NK-92 (cell line): Measurements from ENCODE around the gene CREBL2.
"Not testable (repeated sequence)": the region's sequence is repeated elsewhere in the genome, so short reads cannot be mapped to it uniquely, and the experiment has no call there.

Source experiments
- DNase-seq: peaks from one replicate; lab custom pipeline; 2025; ENCODE audit not compliant: unreplicated experiment; lab: John Stamatoyannopoulos, UW

Gene CREBL2

GRCh38 chr12:12611512-12612306 is at the start of gene CREBL2:
CREBL2 (plus strand) TSS chr12:12611876; CDS start chr12:12612173, 297 bp downstream.
- DNase-seq = no peak

GRCh38 chr12:12562016-12562483 is 49.6 kb upstream of the CREBL2 start:
- DNase-seq = no peak

DNA sequence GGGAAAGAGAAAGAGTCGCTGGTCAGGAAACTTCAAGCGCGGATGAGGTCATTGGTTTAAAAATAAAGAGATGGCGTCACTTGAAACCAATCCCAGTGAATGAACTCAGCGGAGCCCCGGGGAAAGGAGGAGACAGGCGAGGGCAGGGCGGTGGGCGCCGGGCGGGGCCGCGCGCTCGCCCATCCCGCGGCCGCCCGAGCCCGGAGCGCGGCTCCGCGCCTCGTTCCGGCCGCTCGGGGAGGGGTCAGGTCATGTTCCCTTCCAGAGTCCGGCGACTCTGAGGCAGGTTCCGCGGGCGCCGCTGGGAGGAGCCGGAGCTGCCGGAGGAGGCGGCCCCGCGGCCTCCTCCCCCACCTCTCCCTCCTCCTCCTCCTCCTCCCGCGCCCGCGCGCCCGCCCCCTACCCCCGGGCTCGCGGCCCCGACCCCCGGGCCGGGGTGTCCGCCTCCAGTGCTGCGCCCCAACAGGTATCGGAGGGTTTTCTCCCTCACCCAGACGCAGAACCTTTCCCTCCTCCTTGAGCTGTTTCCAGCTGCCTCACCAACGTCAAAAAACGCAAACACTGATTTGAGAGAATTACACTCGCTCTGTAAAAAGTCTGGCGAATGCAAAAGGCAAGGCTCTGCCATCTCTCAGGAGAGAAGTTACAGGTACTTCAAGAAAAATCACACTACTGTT is 49.0 kb upstream of the CREBL2 start, which contains the start of gene DUSP16:
TSS of gene DUSP16 (minus strand) at position 279 of the 677 bp plus-strand sequence. CDS start 41,765 bp downstream, outside the sequence.
- DNase-seq = no peak

DNA sequence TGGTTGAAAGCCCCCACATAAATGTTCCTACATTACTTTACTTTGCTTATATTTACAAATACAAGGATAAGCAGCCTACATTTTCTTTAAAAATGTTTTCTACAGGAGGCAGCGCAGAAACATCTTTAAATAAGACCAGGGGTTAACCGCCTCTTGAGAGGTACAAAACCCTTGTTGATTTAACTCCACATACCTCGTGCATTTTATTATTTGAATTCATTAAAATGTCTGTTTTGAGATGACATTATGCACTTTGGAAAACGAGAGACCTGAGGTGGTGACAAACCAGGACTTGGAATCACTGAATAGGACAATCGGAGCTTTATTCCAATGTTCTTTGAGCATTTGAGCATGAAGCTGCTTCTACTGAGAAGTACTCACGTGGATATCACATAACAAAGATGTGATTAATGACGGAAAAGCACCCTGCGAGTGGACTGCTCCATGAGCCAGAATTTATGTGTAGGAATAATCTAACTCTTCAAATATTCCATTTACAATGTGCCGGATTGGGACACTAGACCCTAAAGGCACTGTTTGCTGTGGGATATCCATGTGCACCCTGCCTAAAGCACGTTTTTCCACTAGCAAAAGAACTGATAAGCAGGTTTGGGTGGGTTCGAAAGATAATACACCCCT is 48.3 kb upstream of the CREBL2 start:
- no peak for DNase-seq

- no peak for DNase-seq
These were observed 46.8 kb upstream of the CREBL2 start for GRCh38 chr12:12564911-12565310.

DNA sequence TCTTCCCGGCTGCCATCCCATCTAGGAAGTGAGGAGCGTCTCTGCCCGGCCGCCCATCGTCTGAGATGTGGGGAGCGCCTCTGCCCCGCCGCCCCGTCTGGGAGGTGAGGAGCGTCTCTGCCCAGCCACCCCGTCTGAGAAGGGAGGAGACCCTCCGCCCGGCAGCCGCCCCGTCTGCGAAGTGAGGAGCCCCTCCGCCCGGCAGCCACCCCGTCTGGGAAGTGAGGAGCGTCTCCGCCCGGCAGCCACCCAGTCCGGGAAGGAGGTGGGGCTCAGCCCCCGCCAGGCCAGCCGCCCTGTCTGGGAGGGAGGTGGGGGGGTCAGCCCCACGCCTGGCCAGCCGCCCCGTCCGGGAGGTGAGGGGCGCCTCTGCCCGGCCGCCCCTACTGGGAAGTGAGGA is 45.7 kb upstream of the CREBL2 start:
- not testable (repeated sequence) for DNase-seq

- no peak for DNase-seq
These were observed 39.0 kb upstream of the CREBL2 start for GRCh38 chr12:12572659-12573058.

GRCh38 chr12:12577786-12578185 is 33.9 kb upstream of the CREBL2 start:
- DNase-seq = no peak

DNA sequence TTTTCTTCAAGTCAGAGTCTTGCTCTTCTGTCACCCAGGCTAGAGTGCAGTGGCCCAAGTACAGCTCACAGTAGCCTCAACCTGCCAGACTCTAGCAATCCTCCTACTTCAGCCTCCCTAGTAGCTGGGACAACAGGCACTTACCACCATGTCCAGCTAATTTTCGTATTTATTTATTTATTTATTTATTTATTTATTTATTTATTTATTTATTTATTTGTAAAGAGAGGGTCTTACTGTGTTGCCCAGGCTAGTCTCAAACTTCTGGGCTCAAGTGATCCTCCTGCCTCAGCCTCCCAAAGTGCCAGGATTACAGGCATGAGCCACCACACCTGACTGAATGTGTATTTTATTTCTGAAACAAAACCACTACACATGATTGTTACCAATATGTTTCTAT is 31.0 kb upstream of the CREBL2 start:
- not testable (repeated sequence) for DNase-seq

- no peak for DNase-seq
These were observed 29.3 kb upstream of the CREBL2 start for GRCh38 chr12:12582193-12582881.

DNA sequence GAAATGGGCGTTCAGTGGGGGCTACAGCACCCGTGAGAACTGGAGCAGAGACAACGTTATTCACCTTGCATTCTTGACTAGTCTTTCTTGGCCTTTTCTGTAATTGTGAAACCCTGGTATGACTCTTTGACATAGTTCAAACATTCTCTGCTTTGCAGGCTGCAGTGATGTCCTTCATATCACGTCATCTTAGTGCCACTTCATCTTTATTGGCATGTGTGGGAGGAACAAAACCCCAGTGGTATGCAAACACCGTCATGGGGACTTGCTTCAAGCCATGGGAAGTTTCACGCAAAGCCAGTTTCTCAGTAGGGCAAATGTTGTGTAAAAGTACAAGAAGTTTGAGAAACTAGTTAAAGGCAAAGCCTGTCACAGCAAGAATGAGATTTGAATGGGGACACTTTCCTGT is 28.8 kb upstream of the CREBL2 start:
- DNase-seq = no peak

- DNase-seq = no peak
These were observed 28.0 kb upstream of the CREBL2 start for GRCh38 chr12:12583510-12584178.

GRCh38 chr12:12585115-12585863 is 26.4 kb upstream of the CREBL2 start:
- DNase-seq = no peak

DNA sequence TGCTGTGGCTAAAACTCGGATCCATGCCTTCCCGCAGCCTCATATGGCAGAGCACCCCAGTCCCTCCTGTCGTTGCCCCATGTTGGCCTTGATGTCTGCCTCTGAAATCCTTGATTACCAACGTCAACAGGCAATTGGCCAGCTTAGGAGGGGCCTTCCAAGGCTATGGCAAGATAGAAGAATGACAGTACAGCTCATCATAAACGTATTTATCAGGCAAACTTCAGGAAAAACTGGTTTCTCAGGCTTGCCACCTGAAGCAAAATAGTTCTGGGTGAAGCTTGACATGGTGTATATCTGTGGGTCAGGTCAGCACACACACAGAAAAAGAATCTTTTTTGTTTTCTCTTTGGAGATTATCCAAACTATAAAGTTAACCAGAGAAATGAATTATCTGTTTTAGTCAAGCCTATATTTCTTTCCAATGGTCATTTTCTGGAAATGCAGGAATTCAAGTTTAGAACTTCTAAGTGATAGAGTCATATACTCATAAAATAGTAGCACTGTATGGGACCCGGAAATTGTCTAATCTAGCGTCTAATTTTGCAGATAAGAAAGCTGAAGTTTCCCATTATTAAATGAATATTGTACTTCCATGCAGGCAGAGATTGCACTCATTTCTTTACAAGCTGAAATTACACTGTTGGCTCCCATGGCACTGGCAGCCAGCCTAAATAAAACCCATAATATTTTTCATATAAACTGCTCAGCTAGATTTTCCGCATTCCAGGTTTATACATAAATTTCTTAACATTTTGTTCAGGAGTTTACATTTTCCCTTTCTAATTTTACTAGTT is 24.6 kb upstream of the CREBL2 start:
- DNase-seq = no peak

GRCh38 chr12:12587878-12588277 is 23.8 kb upstream of the CREBL2 start:
- no peak for DNase-seq

DNA sequence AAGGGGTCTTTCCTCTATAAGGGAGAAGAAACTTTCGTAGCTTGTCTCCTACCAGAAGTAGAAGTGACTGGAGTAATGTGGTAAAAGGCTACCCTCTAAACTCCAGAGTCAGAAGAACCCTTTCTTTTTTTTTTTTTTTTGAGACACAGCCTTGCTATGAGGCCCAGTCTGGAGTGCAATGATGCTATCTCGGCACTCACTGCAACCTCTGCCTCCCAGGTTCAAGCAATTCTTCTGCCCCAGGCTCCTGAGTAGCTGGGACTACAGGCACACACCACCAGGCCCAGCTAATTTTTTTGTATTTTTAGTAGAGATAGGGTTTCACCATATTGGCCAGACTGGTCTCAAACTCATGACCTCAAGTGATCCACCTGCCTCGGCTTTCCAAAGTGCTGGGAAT is 23.2 kb upstream of the CREBL2 start:
- not testable (repeated sequence) for DNase-seq

DNA sequence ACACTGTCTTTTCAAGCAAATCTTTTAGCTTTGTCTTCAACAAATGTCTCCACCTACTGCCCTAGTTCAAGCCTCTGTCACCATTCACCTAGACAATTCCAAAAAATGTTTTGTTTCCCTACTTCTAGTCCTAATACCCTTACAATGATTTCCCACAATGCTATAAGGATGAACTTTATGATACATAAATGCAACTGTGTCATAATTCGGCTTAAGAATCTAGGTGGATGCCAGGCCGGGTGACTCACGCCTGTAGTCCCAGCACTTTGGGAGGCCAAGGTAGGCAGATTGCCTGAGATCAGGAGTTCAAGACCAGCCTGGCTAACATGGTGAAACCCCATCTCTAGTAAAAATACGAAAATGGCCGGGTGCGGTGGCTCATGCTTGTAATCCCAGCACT is 20.7 kb upstream of the CREBL2 start:
- no peak for DNase-seq

GRCh38 chr12:12592930-12593329 is 18.7 kb upstream of the CREBL2 start:
- DNase-seq = no peak

DNA sequence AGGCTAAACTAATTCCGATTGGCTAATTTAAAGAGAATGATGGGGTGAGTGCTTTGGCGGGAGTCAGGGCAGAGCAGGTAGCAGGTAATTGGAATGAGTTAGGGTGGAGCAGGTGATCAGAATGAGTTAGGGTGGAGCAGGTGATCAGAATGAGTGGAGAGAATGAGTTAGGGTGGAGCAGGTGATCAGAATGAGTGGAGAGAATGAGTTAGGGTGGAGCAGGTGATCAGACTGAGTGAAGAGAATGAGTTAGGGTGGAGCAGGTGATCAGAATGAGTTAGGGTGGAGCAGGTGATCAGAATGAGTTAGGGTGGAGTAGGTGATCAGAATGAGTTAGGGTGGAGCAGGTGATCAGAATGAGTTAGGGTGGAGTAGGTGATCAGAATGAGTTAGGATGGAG is 15.7 kb upstream of the CREBL2 start:
- DNase-seq = not testable (repeated sequence)
